GM12872 (cell line): ENCODE results near the gene FAM111A.

Experiments used
- CTCF ChIP-seq: IDR thresholded peaks from 3 replicates; pipeline ENCODE4 v1.5.1; 2011; ENCODE audit warnings: low read depth, mild to moderate bottlenecking, low read length, moderate library complexity; ENCODE audit not compliant: insufficient read depth

Gene FAM111A

GRCh38 chr11:59180907-59181306 is 38.3 kb downstream of the FAM111A start:
- no peak for TF ChIP-seq CTCF

DNA sequence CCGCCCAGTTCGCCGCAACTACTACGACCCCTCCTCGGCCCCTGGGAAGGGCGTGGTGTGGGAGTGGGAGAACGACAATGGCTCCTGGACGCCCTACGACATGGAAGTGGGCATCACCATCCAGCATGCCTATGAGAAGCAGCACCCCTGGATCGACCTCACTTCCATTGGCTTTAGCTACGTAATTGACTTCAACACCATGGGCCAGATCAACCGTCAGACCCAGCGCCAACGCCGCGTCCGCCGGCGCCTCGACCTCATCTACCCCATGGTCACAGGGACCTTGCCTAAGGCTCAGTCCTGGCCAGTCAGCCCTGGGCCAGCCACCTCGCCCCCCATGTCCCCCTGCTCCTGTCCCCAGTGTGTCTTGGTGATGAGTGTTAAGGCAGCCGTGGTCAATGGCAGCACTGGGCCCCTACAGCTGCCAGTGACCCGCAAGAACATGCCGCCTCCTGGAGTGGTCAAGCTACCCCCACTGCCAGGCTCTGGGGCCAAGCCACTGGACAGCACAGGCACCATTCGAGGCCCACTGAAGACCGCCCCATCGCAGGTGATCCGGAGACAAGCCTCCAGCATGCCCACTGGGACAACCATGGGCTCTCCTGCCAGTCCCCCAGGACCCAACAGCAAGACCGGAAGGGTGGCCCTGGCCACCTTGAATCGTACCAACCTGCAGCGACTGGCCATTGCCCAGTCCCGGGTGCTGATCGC is 39.2 kb downstream of the FAM111A start:
- no peak for TF ChIP-seq CTCF

DNA sequence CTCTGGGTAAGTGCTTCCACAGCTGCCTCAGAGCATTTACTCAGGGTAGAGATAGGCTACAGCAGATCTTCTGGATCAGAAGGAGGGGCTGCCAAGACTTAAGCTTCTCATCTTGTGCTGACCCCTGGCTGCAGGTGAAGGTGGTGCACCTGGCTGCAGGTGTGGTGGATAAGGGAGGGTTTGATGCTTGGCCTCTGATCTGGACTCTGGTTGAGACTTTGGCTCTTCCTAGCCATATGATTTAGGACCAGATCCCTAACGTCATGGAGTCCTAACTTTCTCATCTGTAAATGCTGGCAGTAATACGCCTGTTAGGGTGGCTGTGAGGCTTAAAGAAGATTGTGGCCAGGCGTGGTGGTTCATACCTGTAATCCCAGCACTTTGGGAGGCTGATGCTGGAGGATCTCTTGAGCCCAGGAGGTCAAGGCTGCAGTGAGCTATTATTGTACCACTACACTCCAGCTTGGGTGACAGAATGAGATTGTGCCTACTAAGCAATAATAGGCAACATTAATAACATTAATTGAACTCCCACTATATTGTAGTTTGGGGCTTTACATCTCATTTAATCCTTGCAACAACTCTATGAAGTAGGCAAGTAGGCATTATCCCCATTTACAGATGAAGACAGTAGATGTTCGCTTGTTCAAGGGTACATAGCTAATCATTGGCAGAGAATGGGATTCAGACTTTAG is 39.9 kb downstream of the FAM111A start:
- TF ChIP-seq CTCF: peak; percentile 63

DNA sequence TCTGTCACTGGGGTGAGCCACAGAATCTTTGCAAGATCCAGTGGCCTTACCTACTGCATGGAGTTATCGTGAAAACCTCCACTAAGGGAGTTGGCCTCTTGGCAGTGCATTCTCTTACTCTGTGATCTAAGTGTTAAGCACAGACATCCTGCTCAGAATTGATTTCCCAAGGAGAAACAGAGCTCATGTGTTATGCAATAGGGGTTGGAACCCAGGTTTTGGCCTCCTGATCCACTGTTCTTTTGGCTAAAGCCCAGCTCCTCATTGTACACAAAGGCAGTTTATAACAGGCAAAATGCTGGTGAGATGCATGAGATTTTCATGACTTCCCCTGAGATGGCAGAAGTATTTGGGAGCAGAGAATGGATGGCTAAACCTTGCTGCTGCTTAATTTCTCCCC is 41.1 kb downstream of the FAM111A start:
- TF ChIP-seq CTCF: no peak

DNA sequence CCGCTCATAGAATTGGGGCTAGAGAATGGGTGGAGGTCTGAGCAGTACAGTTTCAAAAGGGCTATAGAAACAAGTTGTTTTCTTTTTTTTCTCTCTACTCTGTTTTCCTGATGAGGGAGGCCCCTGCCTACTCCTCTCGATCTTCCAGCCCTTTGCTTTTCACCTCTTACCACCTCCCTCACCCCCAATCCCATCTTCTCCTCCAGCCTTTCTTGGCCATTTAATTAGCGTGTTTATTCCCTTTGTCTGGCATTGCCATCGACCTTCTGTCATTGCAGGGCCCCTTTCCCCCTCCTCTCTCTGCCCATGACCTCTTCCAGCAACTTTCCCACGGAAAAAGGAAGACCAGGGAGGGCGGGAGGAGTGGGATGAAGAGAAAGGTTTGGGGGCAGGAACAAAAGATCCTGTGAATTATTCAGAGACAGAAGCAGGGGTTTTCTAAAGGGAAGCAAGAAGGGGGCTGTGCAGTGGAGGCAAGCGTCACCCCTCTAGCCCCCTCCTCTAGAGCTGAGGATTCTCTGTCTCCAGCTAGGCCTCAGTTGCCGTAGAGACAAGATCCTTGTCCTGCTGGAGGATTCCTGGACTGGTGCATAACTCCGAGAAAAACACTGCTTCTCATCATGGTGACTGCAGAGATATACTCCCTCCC is 42.2 kb downstream of the FAM111A start:
- TF ChIP-seq CTCF: no peak

DNA sequence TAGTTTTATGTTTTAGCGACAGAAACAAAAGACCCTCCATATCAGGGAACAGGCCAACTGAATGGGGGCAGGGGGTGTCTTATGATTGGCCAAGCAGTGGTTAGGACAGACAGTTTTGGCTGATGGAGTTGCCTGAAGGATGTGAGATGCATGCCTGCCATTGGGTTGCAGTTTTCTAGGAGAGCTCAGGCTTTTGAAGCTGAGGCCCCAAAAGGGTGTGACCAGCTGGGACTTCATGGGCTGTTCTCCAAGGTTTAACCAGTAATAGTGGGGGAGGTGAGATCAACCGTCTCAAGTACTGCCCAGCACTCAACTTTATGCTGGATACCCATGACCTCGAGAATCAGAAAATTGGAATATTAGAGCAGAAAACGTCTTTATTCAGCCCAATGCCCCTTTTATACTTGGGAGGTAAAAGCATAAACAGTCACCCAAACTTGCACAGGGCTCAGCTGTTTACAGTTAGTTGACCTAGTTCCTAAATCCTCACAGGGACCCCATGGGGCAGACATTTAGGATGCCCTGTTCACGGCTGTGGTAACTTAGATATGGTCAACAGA is 42.8 kb downstream of the FAM111A start:
- no peak for TF ChIP-seq CTCF

DNA sequence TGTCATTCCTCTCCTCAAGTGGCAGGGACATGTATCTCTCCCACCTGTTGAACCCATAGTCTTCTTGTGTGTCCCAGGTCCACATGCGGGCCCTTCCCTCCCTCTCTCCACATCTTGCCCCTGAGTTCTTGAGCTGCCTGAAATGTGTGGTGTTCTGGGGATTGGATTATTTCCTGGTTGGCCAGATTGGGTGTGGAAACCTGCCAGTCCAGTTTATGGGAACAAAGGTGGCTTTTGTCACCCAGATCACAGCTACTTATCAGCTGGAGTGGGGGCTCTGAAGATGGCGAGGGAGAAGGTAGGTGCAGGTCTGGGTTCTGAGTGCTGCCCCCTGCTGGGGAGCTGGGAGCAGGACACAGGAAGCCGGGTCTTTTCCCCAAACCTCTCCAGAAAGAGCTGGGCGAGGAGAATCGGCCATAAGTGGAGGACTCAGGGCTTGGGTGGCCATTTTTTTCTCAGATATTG is 43.5 kb downstream of the FAM111A start:
- peak; percentile 87 for TF ChIP-seq CTCF
